NCI-H2196 treated with DMSO at 0.1 percent for 48 hours (cell line): ENCODE measurements around the gene EPG5.
A peak's percentile ranks its signal among the peaks of the same experiment; 100 is the strongest.
"Not testable (repeated sequence)": the region's sequence is repeated elsewhere in the genome, so short reads cannot be mapped to it uniquely, and the experiment has no call there.

Experiments used
- DNase-seq: peaks from one replicate; lab custom pipeline; 2025; ENCODE audit not compliant: unreplicated experiment; lab: John Stamatoyannopoulos, UW

EPG5 gene

DNA sequence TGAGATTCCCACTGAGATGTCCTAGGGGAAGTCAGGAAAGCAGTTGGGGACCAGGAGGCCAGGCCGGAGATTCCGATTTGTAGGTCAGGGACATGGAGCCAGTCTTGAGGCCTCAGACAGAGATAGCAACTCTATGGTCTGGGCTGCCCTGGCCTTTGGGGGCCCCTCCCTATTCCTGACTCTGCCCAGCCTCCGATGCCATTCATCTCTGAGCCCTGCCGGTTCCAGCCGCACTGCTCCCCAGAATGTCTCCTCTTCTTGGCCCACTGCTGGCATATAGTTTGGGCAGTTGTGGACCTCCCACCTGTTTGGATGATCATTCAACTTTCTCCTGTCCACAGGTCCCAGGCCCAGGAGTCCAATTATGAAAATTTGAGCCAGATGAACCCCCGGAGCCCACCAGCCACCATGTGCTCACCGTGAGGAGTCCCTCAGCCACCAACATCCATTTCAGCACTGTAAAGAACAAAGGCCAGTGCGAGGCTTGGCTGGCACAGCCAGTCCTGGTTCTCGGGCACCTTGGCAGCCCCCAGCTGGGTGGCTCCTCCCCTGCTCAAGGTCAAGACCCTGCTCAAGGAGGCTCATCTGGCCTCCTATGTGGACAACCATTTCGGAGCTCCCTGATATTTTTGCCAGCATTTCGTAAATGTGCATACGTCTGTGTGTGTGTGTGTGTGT lies 125.2 kb downstream of the EPG5 start:
- DNase-seq, result no peak

- DNase-seq, result no peak
These were observed 125.9 kb downstream of the EPG5 start for GRCh38 chr18:45841060-45841764.

- DNase-seq, result peak; percentile 44
These were observed 127.4 kb downstream of the EPG5 start for GRCh38 chr18:45839414-45840395.

DNA sequence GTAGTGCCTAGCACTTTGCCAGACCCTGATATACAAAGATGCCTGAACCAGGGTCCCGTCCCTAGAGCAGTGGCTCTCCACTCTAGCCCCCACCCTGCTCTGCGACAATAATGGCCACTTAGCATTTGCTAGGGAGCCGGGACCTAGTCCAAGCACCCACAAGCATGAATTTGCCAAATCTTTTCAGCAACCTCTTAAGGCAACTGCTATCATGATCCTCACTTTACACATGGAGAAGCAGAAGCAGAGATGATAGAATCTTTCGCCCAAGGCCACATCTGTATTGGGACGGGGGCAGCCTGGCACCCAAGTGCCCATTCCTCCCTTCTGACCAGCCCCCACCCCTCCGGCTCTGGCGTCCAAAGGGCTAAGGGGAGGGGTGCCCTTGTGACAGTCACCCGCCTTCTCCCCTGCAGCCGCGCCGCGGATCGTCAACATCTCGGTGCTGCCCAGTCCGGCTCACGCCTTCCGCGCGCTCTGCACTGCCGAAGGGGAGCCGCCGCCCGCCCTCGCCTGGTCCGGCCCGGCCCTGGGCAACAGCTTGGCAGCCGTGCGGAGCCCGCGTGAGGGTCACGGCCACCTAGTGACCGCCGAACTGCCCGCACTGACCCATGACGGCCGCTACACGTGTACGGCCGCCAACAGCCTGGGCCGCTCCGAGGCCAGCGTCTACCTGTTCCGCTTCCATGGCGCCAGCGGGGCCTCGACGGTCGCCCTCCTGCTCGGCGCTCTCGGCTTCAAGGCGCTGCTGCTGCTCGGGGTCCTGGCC lies 128.6 kb downstream of the EPG5 start:
- DNase-seq, result no peak

DNA sequence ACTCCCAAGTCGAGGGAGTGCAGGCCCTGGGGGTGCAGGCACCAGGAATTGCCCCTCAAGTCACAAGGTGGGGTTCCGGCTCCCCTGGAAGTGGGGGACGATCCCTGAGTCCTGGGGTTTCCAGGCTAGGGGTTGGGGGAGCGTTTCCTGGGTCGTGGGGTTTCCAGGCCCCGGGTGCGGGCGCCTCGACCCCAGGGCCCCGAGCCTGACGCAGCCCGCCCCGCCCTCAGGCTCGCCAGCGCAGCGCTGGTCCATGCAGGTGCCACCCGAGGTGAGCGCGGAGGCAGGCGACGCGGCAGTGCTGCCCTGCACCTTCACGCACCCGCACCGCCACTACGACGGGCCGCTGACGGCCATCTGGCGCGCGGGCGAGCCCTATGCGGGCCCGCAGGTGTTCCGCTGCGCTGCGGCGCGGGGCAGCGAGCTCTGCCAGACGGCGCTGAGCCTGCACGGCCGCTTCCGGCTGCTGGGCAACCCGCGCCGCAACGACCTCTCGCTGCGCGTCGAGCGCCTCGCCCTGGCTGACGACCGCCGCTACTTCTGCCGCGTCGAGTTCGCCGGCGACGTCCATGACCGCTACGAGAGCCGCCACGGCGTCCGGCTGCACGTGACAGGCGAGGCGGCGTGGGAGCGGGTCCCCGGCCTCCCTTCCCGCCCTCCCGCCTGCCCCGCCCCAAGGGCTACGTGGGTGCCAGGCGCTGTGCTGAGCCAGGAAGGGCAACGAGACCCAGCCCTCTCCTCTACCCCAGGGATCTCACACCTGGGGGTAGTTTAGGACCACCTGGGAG lies 129.7 kb downstream of the EPG5 start:
- no peak for DNase-seq

GRCh38 chr18:45836242-45837205 lies 130.6 kb downstream of the EPG5 start:
- DNase-seq, result peak; percentile 25

- no peak for DNase-seq
These were observed 132.0 kb downstream of the EPG5 start for GRCh38 chr18:45835057-45835636.

- peak; percentile 46 for DNase-seq
These were observed 132.8 kb downstream of the EPG5 start for GRCh38 chr18:45834306-45834705.

DNA sequence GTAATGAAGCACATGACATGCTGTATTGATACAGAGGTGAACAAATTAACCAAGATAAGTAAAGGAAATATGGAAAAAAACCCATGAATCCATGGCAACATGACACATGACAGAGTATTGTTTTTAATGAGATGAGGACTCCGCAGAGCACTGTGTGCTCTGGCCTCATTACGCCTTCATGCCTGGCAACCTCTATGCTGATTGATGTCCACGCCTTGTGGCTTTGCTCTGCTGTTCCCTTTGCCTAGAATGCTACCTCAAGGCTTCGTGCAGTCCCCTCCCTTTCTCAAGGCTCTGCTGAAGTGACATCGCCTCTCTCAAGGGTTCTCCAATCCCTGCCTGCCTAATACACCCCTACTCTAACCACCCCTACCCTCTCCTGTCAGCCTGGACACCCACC lies 133.3 kb downstream of the EPG5 start:
- no peak for DNase-seq

- no peak for DNase-seq
These were observed 136.2 kb downstream of the EPG5 start for GRCh38 chr18:45830917-45831316.

DNA sequence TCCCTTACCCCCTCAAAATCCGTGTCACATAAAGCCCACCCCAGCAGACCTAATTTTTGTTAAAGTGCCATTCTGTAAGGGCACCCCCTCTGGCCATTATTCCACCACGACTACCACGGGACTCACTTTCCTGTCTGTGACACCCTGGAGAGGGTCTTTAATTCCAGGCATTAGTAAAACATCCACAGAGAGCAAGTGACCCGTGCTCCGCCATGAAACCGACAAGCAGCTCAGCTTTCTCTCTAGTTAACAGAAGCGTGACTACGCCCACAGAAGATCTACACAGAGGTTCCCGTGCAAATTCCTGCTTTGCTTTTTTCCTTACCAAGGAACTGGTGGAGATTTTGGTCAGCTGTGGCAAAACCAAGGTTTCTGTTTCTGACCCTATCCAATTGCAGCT lies 137.3 kb downstream of the EPG5 start:
- DNase-seq, result no peak

- peak; percentile 64 for DNase-seq
These were observed 138.0 kb downstream of the EPG5 start for GRCh38 chr18:45828917-45829811.

DNA sequence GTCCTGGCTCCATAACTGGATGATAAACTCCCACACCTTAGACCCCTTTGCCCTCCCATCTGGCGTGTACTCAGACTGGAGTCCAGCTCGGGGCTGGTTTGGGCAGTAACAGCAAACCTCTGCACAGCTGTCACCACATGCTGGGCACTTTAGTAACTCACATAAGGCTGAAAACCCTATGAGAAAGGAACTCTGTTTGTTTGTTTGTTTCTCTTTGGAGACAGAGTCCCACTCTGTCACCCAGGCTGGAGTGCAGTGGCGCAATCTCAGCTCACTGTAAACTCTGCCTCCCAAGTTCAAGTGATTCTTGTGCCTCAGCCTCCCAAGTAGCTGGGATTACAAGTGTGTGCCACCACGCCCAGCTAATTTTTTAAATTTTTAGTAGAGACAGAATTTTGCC lies 140.4 kb downstream of the EPG5 start:
- not testable (repeated sequence) for DNase-seq

- DNase-seq, result no peak
These were observed 141.0 kb downstream of the EPG5 start for GRCh38 chr18:45826084-45826483.

DNA sequence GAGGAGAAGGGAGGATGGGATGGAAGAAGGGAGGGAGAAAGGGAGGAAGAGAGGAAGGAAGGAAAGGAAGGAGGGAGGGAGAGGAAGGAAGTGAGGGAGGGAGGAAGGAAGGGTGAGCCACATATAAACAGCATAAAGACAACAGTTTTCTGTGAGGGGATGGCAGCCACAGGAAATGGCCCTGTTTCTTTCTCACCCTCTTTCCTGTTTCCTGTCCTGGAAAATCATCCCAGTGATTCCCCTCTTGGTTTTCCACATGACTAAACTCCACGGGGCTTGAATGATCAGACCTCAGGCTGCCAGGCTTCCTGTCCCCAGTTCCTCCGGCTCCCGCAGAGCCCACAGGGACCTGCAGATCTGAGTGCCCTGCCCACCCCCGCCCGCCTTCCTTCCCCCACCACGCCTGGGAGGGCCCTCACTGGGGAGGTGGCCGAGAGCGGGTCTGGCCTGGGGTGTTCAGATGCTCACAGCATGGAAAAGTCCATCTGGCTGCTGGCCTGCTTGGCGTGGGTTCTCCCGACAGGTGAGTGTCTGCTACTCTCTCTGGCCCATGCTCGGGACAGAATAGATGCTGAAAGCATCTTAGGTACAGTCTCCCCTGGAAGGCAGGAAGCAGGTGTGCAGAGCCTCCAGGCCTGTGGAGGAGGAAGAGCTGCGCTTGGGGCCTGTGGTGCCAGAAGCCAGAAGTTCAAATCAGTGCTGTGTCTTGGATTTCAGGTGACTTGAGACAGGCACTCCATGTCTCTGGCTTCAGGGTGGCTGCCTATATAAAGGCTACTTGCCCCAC lies 141.7 kb downstream of the EPG5 start, which contains the start of gene SIGLEC15:
TSS of gene SIGLEC15 (plus strand) at position 418 of the 787 bp plus-strand sequence. CDS start at position 472, 54 bp downstream.
- DNase-seq, result no peak

GRCh38 chr18:45821711-45822110 lies 145.4 kb downstream of the EPG5 start:
- no peak for DNase-seq

DNA sequence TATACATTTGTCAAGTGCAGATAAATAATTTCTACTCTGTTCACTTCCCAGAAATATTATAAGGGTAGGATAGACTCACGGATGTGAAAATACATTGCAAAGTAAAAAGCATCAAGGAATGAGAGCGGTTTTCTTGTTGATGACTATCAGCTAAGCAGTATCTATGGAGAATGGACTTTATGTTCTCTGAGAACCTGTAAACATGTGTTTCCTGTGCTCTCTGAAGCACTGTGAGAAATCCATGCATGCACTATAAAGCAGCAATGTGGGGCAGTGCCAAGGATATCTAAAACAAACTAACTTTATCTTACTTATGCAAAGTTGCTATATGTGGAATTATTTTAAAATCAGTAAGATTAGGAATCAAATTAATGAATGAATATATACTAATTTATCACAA lies 146.1 kb downstream of the EPG5 start:
- no peak for DNase-seq
